Activated naive CD4-positive, alpha-beta T cell treated with anti-CD3 and anti-CD28 coated beads for 36 hours (primary cell): ENCODE results near the gene SDR39U1. TPM values are rescaled to one million over a fixed set of nuclear protein-coding genes. Genes with fewer than 3 reads are reported as not detected.
"Not testable (repeated sequence)": the region's sequence is repeated elsewhere in the genome, so short reads cannot be mapped to it uniquely, and the experiment has no call there.

Experiments used
- CTCF ChIA-PET: fragments of 350-600 bp; sonication (Branson Sonifier 250); formaldehyde crosslinking; loops from one replicate; lab custom pipeline; 2021; ENCODE audit warnings: antibody characterized with exemption; lab: Charles Lee
- DNase-seq: peaks from one replicate; pipeline ENCODE4 v3.0.0-alpha.2; 2020
- H3K27ac Mint-ChIP-seq: one replicate; pipeline ENCODE4 v1.8.0; 2021; ENCODE audit warnings: mild to moderate bottlenecking, mixed read lengths
- H3K27me3 Mint-ChIP-seq: one replicate; pipeline ENCODE4 v1.8.0; 2021; ENCODE audit warnings: low read depth, mixed read lengths
- H3K36me3 Mint-ChIP-seq: one replicate; pipeline ENCODE4 v1.8.0; 2021; ENCODE audit warnings: low read depth, mixed read lengths
- H3K4me1 Mint-ChIP-seq: one replicate; pipeline ENCODE4 v1.8.0; 2021; ENCODE audit warnings: low read depth, mixed read lengths
- H3K4me3 Mint-ChIP-seq: one replicate; pipeline ENCODE4 v1.8.0; 2021; ENCODE audit warnings: mild to moderate bottlenecking, moderate library complexity, mixed read lengths
- H3K9me3 Mint-ChIP-seq: one replicate; pipeline ENCODE4 v1.8.0; 2021; ENCODE audit warnings: mixed read lengths
- intact Hi-C: fragments of 100-400 bp; cut with micrococcal nuclease; formaldehyde crosslinking; loops from one replicate; pipeline ENCODE4 v1.15.1; 2023
- total RNA-seq, 2 experiments: library from RNA; stranded (reverse); gene quantifications; one replicate each; pipeline ENCODE4 v1.2.3, GENCODE V29; 2021

Gene SDR39U1
- 10 to 100 TPM; 70.5 to 72.4 TPM for total RNA-seq

- peak within 1 kb of the TSS; percentile 89 for H3K4me3 Mint-ChIP-seq
- H3K36me3 Mint-ChIP-seq, result peaks cover 27% of the 10 kb centered on the region
- H3K4me1 Mint-ChIP-seq, result peaks cover 39% of the 10 kb centered on the region
- intact Hi-C loops, result loop anchor here (1.0 to 5.0 kb wide), 17 partner anchors 11 to 973 kb away; partner anchors contain the start of genes CARMIL3, CHMP4A, DCAF11 and EMC9
- DNase-seq, result peak; percentile 99
- H3K9me3 Mint-ChIP-seq, result no peaks in the 10 kb centered on the region
- CTCF ChIA-PET, result interaction anchor here (0.6 to 5.4 kb wide), 10 partner anchors 9 to 217 kb away, joined by 3 to 63 read pairs (median 5); partner anchors contain the start of genes CBLN3, KHNYN and RIPK3
- H3K27ac Mint-ChIP-seq, result peak within 1 kb of the TSS; percentile 98
- H3K27me3 Mint-ChIP-seq, result no peaks in the 10 kb centered on the region
These were observed at the start of gene SDR39U1 for GRCh38 chr14:24442240-24443052. SDR39U1 (minus strand) TSS chr14:24442776; CDS start chr14:24442769, 7 bp downstream.

DNA sequence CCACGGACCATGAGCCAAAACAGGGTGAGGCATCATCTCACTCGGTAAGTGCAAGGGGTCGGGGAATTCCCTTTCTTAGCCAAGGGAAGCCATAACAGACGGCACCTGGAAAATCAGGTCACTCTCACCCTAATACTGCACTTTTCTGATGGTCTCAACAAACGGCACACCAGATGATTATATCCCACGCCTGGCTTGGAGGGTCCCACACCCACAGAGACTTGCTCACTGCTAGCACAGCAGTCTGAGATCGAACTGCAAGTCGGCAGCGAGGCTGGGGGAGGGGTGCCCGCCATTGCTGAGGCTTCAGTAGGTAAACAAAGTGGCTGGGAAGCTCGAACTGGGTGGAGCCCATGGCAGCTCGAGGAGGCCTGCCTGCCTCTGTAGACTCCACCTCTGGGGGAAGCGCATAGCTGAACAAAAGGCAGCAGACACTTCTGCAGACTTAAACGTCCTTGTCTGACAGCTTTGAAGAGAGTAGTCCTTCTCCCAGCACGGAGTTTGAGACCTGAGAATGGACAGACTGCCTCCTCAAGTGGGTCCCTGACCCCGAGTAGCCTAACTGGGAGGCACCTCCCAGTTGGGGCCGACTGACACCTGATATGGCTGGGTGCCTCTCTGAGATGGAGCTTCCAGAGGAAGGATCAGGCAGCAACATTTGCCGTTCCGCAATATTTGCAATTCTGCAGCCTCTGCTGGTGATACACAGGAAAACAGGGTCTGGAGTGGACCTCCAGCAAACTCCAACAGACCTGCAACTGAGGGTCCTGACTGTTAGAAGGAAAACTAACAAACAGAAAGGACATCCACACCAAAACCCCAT is 49.2 kb upstream of the SDR39U1 start:
- CTCF ChIA-PET, result not testable (repeated sequence)

DNA sequence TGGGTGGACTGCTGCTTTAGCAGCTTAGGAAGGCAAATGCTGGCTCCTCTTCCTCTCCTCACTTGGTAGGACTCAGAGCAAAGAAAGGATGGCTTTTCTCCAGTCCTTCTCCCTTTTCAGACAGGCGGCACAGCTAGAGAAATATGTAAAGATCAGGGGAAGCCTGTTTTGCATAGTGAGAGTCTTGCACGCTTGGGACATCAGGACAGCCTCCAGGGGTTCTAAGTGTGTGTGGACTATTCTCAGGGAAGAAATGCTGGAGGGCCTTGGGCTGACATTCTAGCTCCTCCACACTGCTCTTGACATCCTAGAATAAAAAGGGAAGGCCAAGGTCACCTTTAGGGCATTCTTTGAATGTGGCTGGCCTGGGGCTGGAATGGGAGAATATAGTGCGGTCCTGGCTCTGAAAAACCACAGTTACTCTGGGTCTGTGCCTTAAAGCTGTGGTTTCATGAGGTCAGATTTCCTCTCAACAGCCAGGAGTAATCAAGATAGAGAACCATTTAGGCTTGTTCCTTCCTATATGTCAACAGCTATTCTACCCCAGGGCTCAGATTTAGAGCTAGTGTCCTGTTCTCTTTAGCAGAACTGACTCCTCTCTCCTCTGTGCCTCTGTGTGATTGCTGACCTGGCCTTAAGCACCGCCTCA is 41.2 kb upstream of the SDR39U1 start:
- H3K36me3 Mint-ChIP-seq, result no peaks in the 10 kb centered on the region

More for the DNA sequence above, 49.2 kb upstream of the SDR39U1 start:
- H3K36me3 Mint-ChIP-seq, H3K4me3 Mint-ChIP-seq, DNase-seq, intact Hi-C loops, H3K4me1 Mint-ChIP-seq, H3K27me3 Mint-ChIP-seq, H3K9me3 Mint-ChIP-seq, H3K27ac Mint-ChIP-seq: not testable (repeated sequence)

GRCh38 chr14:24482699-24483303 is 40.2 kb upstream of the SDR39U1 start:
- not testable (repeated sequence) for H3K36me3 Mint-ChIP-seq, DNase-seq, H3K27me3 Mint-ChIP-seq, H3K4me3 Mint-ChIP-seq, H3K9me3 Mint-ChIP-seq
- Mint-ChIP-seq H3K4me1 (peaks cover 23% of the 10 kb centered on the region), H3K27ac (peak overlapping the region; percentile 30)
- intact Hi-C loops, result loop anchor here (2.0 to 5.0 kb wide), 2 partner anchors 126 to 650 kb away; partner anchors contain the start of gene GZMH
- CTCF ChIA-PET, result interaction anchor here (0.9 to 3.3 kb wide), 8 partner anchors 8 to 197 kb away, joined by 3 to 20 read pairs (median 3); no protein-coding TSS in a partner anchor

More for the DNA sequence above, 41.2 kb upstream of the SDR39U1 start:
- no peaks in the 10 kb centered on the region for H3K27me3 Mint-ChIP-seq
- CTCF ChIA-PET, result interaction anchor here (0.6 to 3.3 kb wide), 10 partner anchors 9 to 226 kb away, joined by 3 to 20 read pairs (median 3); no protein-coding TSS in a partner anchor
- H3K4me3 Mint-ChIP-seq, result no peak overlapping the region
- intact Hi-C loops, result loop anchor here (2.0 to 5.0 kb wide), 2 partner anchors 125 to 649 kb away; partner anchors contain the start of gene GZMH
- peak overlapping the region; percentile 56 for H3K27ac Mint-ChIP-seq
- DNase-seq, result peak; percentile 32
- H3K4me1 Mint-ChIP-seq, result peaks cover 23% of the 10 kb centered on the region
- H3K9me3 Mint-ChIP-seq, result no peaks in the 10 kb centered on the region

DNA sequence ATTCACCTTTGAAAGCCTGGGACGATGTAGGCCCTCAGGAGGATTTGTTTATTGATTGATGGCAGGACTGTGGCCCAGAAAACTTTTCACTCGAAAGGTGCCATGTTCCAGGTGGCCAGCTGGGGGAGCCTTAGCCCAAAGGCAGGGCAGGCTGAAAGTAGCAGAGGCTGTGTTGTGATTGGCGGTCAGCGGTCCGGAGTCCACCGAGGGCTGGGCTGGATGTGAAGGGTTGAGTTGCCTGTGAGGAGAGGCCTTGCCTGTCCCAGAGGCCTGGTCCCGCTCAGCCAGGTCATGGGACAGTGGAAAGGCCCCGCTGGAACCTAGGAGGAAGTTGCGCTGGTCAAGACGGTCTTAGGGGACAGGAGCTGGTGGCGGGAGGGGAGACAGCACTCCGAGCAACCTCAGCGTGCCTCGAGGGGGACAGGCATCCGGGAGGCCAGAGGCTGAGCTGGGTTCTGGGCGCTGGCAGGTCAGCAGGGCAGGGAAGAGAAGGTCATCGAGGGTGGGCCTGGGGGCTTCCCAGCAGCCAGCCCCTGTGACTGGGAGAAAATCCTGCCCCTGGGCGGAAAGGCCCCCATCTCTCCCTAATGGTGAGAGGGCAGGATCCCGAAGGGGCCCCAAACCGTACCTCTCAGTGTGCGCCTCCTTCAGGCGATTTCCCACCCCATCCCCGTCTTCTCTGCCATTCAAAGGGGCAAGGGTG is 39.2 kb upstream of the SDR39U1 start:
- Mint-ChIP-seq H3K27me3 (no peaks in the 10 kb centered on the region), H3K4me3 (peak overlapping the region; percentile 68), H3K4me1 (peaks cover 23% of the 10 kb centered on the region), H3K27ac (peak overlapping the region; percentile 22), H3K36me3 (no peaks in the 10 kb centered on the region), H3K9me3 (no peaks in the 10 kb centered on the region)
- DNase-seq, result peak; percentile 80
- intact Hi-C loops, result loop anchor here (1.0 to 5.0 kb wide), 5 partner anchors 39 to 651 kb away; partner anchors contain the start of genes GZMH and SDR39U1
- CTCF ChIA-PET, result interaction anchor here (0.8 to 3.3 kb wide), 15 partner anchors 8 to 651 kb away, joined by 3 to 20 read pairs (median 3); partner anchors contain the start of gene GZMH

- CTCF ChIA-PET, H3K27ac Mint-ChIP-seq, H3K36me3 Mint-ChIP-seq, H3K4me3 Mint-ChIP-seq, H3K9me3 Mint-ChIP-seq, DNase-seq, H3K27me3 Mint-ChIP-seq: not testable (repeated sequence)
- intact Hi-C loops, result loop anchor here (2.0 to 5.0 kb wide), 2 partner anchors 37 to 652 kb away; partner anchors contain the start of gene SDR39U1
- peaks cover 23% of the 10 kb centered on the region for H3K4me1 Mint-ChIP-seq
These were observed 37.4 kb upstream of the SDR39U1 start for GRCh38 chr14:24479999-24480398.

GRCh38 chr14:24475261-24475660 is 32.7 kb upstream of the SDR39U1 start:
- DNase-seq, result no peak
- CTCF ChIA-PET, result interaction anchor here (0.9 kb wide), 1 partner anchor 8 kb away, joined by 3 read pairs; no protein-coding TSS in a partner anchor
- no peak overlapping the region for H3K27ac Mint-ChIP-seq
- no peaks in the 10 kb centered on the region for H3K4me1 Mint-ChIP-seq
- no peaks in the 10 kb centered on the region for H3K27me3 Mint-ChIP-seq
- no peaks in the 10 kb centered on the region for H3K36me3 Mint-ChIP-seq
- H3K4me3 Mint-ChIP-seq, result no peak overlapping the region
- H3K9me3 Mint-ChIP-seq, result peaks cover 3% of the 10 kb centered on the region
- intact Hi-C loops, result no loop called here

DNA sequence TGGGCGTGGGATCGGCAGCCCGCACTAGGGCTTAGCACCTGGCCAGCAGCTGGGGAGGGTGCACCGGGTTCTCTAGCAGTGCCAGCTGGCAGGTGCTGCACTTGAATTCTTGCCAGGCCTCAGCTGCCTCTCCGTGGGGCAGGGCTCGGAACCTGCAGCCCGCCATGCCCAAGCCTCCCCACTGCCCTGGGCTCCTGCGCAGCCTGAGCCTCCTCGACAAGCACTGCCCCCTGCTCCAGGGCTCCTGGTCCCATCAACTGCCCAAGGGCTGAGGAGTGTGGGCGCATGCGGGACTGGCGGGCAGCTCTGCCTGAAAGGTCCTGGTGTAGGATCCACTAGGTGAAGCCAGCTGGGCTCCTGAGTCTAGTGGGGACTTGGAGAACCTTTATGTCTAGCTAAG is 30.6 kb upstream of the SDR39U1 start:
- CTCF ChIA-PET, result interaction anchor here (0.8 kb wide), 1 partner anchor 8 kb away, joined by 3 read pairs; no protein-coding TSS in a partner anchor
- no peaks in the 10 kb centered on the region for H3K36me3 Mint-ChIP-seq
- H3K4me1 Mint-ChIP-seq, result peaks cover 3% of the 10 kb centered on the region
- H3K27me3 Mint-ChIP-seq, result no peaks in the 10 kb centered on the region
- no peak overlapping the region for H3K4me3 Mint-ChIP-seq
- no peak overlapping the region for H3K27ac Mint-ChIP-seq
- intact Hi-C loops, result no loop called here
- peaks cover 3% of the 10 kb centered on the region for H3K9me3 Mint-ChIP-seq
- no peak for DNase-seq

GRCh38 chr14:24470450-24470849 is 27.9 kb upstream of the SDR39U1 start:
- H3K27me3 Mint-ChIP-seq, H3K4me3 Mint-ChIP-seq, DNase-seq, H3K36me3 Mint-ChIP-seq, H3K9me3 Mint-ChIP-seq, H3K27ac Mint-ChIP-seq, intact Hi-C loops: not testable (repeated sequence)
- peaks cover 16% of the 10 kb centered on the region for H3K4me1 Mint-ChIP-seq
- CTCF ChIA-PET, result interaction anchor here (0.6 to 1.2 kb wide), 2 partner anchors 11 to 137 kb away, joined by 5 to 6 read pairs; no protein-coding TSS in a partner anchor

DNA sequence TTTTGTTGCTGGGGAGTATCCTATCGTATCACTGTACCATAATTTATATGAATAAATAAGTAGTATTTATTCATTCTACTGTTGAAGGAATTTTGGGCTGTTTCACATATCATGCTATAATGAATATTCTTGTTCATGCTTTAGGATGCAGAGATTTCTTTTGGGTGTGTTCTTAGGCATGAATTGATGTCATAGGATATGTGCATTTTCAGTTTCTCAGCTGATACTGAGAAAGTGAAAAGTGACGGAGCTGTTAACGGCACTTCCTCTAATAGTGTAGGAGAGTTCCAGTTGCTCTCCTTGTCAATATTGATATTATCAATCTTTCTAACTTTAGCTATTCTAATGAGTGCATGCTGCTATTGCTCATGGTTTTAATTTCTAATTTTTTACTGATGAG is 23.2 kb upstream of the SDR39U1 start:
- no peak for DNase-seq
- Mint-ChIP-seq H3K4me1 (peaks cover 39% of the 10 kb centered on the region), H3K27ac (no peak overlapping the region), H3K36me3 (no peaks in the 10 kb centered on the region), H3K4me3 (no peak overlapping the region), H3K9me3 (peaks cover 3% of the 10 kb centered on the region), H3K27me3 (no peaks in the 10 kb centered on the region)
- CTCF ChIA-PET, result interaction anchor here (0.8 to 1.9 kb wide), 2 partner anchors 17 to 132 kb away, joined by 3 to 7 read pairs; no protein-coding TSS in a partner anchor
- intact Hi-C loops, result no loop called here
